ENCODE measurements around the gene CASR.

The CASR gene

GRCh38 chr3:122322095-122323075 is 138.9 kb downstream of the CASR start:
- Histone ChIP-seq H3K27me3 (ENCODE audit: control insufficient read depth, insufficient read depth, low read length) (no peaks in the 10 kb centered on the region; the same call in none of the 2 replicates), H3K4me3 (ENCODE audit: low read depth, low read length) (no peak overlapping the region), H3K9me3 (ENCODE audit: control insufficient read depth, insufficient read depth, low read length) (peaks cover 8% of the 10 kb centered on the region; the same call in 1 of the 2 replicates), H3K27ac (ENCODE audit: low read depth, low read length) (no peak overlapping the region), H3K36me3 (ENCODE audit: control insufficient read depth, insufficient read depth, low read length) (no peaks in the 10 kb centered on the region), H3K4me1 (ENCODE audit: control insufficient read depth, insufficient read depth, low read length) (no peaks in the 10 kb centered on the region), H3K9ac (ENCODE audit: low read depth, low read length) (no peak overlapping the region)

- Histone ChIP-seq H3K4me3 (ENCODE audit: low read depth, low read length) (no peak within 1 kb of the TSS), H3K27me3 (ENCODE audit: control insufficient read depth, insufficient read depth, low read length) (no peaks in the 10 kb centered on the region; the same call in 1 of the 2 replicates), H3K4me1 (ENCODE audit: control insufficient read depth, insufficient read depth, low read length) (no peaks in the 10 kb centered on the region), H3K9me3 (ENCODE audit: control insufficient read depth, insufficient read depth, low read length) (0 out of 2 replicates have a peak, but pooled peaks cover 3% of the 10 kb centered on the region), H3K9ac (ENCODE audit: low read depth, low read length) (no peak within 1 kb of the TSS), H3K27ac (ENCODE audit: low read depth, low read length) (no peak within 1 kb of the TSS), H3K36me3 (ENCODE audit: control insufficient read depth, insufficient read depth, low read length) (no peaks in the 10 kb centered on the region)
Observed at GRCh38 chr3:122324871-122325323, 141.4 kb downstream of the CASR start, which contains the start of gene CSTA. CSTA (plus strand) TSS chr3:122325248; CDS start chr3:122325293, 45 bp downstream.

GRCh38 chr3:122325769-122326168 is 142.3 kb downstream of the CASR start:
- Histone ChIP-seq H3K9ac (ENCODE audit: low read depth, low read length) (no peak overlapping the region), H3K36me3 (ENCODE audit: control insufficient read depth, insufficient read depth, low read length) (no peaks in the 10 kb centered on the region), H3K27ac (ENCODE audit: low read depth, low read length) (no peak overlapping the region), H3K4me1 (ENCODE audit: control insufficient read depth, insufficient read depth, low read length) (no peaks in the 10 kb centered on the region), H3K4me3 (ENCODE audit: low read depth, low read length) (no peak overlapping the region), H3K27me3 (ENCODE audit: control insufficient read depth, insufficient read depth, low read length) (no peaks in the 10 kb centered on the region; the same call in 1 of the 2 replicates), H3K9me3 (ENCODE audit: control insufficient read depth, insufficient read depth, low read length) (no peaks in the 10 kb centered on the region)

- H3K4me1 ChIP-seq (ENCODE audit: control insufficient read depth, insufficient read depth, low read length) = no peaks in the 10 kb centered on the region
- no peaks in the 10 kb centered on the region for H3K27me3 ChIP-seq (ENCODE audit: control insufficient read depth, insufficient read depth, low read length)
- no peak overlapping the region for H3K4me3 ChIP-seq (ENCODE audit: low read depth, low read length)
- no peaks in the 10 kb centered on the region for H3K36me3 ChIP-seq (ENCODE audit: control insufficient read depth, insufficient read depth, low read length)
- no peak overlapping the region for H3K27ac ChIP-seq (ENCODE audit: low read depth, low read length)
- no peaks in the 10 kb centered on the region for H3K9me3 ChIP-seq (ENCODE audit: control insufficient read depth, insufficient read depth, low read length)
- no peak overlapping the region for H3K9ac ChIP-seq (ENCODE audit: low read depth, low read length)
Observed at GRCh38 chr3:122331886-122332285, 148.4 kb downstream of the CASR start.

- Histone ChIP-seq H3K9me3 (ENCODE audit: control insufficient read depth, insufficient read depth, low read length) (no peaks in the 10 kb centered on the region), H3K27me3 (ENCODE audit: control insufficient read depth, insufficient read depth, low read length) (no peaks in the 10 kb centered on the region), H3K36me3 (ENCODE audit: control insufficient read depth, insufficient read depth, low read length) (no peaks in the 10 kb centered on the region), H3K4me3 (ENCODE audit: low read depth, low read length) (no peak overlapping the region), H3K9ac (ENCODE audit: low read depth, low read length) (no peak overlapping the region), H3K4me1 (ENCODE audit: control insufficient read depth, insufficient read depth, low read length) (no peaks in the 10 kb centered on the region), H3K27ac (ENCODE audit: low read depth, low read length) (no peak overlapping the region)
Observed at GRCh38 chr3:122332551-122332950, 149.1 kb downstream of the CASR start.

Measured in HUES48 (cell line).